HG03571 (cell line): ENCODE measurements around the gene ASCC1.
"Not testable (repeated sequence)": the region's sequence is repeated elsewhere in the genome, so short reads cannot be mapped to it uniquely, and the experiment has no call there.

Experiments used
- ATAC-seq: cut with Tn5 transposase; IDR thresholded peaks from one replicate; pipeline ENCODE4 v1.9.1; 2021; ENCODE audit not compliant: unreplicated experiment

Gene ASCC1

DNA sequence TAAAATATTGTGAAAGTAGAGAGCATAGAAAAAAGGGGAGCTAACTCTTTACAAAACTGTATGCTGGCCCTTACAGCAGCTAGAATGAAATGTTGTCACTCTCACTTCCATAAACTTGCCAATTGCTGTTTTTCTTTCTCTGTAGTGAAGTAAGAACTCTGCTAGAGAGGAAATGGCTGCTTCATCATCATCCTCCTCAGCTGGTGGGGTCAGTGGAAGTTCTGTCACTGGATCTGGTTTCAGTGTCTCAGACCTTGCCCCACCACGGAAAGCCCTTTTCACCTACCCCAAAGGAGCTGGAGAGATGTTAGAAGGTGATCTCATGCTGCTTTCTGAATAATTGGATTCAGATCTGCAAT, 7.6 kb upstream of the ASCC1 start:
- no peak for ATAC-seq

- ATAC-seq: no peak
Observed at GRCh38 chr10:72221278-72221677, 5.2 kb upstream of the ASCC1 start.

DNA sequence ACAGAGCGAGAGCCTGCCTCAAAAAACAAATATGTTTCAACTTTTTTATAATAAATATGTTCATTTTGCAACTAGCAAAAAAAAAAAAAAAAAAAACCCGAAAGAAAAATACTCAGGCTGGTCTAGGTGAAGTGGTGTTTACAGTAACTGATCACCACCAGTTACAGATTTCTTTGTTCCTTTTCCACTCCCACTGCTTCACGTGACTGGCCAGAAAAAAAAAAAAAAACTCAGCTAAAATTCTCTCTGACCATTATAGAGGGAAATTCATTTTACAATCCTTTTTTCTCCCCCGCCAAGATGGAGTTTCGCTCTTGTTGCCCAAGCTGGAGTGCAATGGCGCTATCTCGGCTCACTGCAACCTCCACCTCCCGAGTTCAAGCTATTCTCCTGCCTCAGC, 4.6 kb upstream of the ASCC1 start:
- no peak for ATAC-seq

DNA sequence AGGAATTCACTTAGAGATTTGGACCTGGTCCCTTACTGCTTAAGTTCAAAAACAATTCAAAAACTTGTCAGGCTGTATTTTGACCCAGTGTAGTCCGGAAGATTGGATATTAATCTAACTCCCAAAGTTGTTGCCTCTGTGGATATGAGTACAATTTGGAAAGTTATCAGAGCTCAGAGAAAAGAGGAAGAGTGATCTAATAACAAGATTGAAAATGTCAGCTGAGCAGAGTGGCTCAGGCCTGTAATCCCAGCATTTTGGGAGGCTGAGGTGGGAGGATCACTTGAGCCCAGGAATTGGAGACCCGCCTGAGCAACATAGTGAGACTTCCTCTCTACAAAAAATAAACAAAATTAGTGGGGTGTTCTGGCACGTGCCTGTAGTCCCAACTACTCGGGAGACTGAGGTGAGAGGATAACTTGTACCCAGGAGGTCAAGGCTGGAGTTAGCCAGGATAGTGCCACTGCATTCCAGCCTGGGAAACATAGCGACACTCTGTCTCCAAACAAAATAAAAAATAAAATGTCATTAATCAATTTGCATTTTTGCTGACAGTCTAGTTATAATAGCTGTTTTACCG, 3.2 kb upstream of the ASCC1 start:
- ATAC-seq: no peak

DNA sequence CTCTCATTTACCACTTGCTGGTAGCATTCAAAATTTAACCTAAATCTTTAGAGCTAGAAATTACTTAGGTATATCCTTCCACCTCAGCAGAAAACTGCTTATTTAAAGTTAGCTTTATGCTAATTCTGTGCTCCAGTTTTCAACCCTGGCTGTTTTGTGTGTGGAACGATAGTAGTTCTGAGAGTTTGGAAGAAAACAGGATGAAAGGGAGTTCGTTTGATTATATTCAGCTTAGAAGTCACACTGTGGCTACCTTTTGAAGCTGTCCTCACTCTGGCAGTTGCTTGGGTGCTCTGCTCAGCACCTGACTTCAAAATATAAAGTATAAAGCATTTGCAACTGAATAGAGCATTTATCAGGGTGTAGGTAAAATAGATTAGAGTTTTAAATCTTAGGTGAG, 2.6 kb upstream of the ASCC1 start:
- ATAC-seq: no peak

DNA sequence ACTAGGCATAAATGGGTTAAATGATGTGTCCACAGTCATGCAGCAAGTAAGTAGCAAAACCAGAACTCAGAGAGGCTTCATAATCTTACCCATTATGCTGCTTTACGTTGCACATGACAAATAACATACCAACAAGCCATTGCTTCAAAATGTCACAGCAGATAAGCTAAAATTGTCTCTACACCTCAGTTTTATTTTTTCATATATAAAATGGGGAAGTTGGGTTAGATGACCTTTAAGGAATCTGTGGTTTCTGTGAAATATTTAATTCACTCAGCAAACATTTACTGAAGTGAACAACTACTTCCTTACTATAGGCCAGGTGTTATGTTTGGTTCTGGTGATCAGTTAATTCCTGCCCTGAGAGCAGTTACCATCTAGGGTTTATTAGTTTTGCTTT, 2.2 kb upstream of the ASCC1 start:
- no peak for ATAC-seq

DNA sequence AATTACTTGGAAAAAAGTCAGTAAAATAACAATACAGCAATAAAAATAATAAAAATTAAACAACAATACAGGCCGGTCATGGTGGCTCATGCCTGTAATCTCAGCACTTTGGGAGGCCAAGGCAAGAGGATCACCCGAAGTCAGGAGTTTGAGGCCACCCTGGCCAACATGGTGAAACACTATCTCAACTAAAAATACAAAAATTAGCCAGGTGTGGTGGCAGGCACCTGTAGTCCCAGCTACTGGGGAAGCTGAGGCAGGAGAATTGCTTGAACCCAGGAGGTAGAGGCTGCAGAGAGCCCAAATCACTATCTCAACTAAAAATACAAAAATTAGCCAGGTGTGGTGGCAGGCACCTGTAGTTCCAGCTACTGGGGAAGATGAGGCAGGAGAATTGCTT, 4.2 kb downstream of the ASCC1 start:
- not testable (repeated sequence) for ATAC-seq

DNA sequence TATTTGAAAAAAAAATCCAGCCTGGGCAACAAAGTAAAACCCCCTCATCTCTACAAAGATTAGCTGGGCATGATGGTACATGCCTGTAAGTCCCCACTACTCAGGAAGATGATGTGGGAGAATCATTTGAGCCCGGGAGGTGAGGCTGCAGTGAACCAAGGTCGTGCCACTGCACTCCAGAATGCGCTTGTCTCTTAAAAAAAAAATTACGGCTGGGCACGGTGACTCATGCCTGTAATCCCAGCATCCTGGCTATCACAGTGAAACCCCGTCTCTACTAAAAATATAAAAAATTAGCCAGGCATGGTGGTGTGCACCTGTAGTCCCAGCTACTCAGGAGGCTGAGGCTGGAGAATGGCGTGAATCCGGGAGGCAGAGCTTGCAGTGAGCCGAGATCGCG, 4.7 kb downstream of the ASCC1 start:
- ATAC-seq: not testable (repeated sequence)

DNA sequence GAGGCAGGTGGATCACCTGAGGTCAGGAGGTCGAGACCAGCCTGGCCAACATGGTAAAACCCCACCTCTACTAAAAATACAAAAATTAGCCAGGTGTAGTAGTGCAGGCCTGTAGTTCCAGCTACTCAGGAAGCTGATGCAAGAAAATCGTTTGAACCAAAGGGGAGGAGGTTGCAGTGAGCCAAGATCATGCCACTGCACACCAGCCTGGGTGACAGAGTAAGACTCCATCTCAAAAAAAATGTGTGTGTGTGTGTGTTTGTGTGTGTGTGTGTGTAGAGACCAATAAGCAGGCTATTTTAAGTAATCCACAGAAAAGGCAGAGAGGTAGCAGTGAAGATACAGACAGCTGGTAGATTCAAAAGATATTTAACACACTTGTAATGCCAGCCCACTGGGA, 7.5 kb downstream of the ASCC1 start:
- not testable (repeated sequence) for ATAC-seq

GRCh38 chr10:72206511-72207229, 9.4 kb downstream of the ASCC1 start:
- ATAC-seq: no peak

GRCh38 chr10:72204724-72205123, 11.4 kb downstream of the ASCC1 start:
- ATAC-seq: no peak

DNA sequence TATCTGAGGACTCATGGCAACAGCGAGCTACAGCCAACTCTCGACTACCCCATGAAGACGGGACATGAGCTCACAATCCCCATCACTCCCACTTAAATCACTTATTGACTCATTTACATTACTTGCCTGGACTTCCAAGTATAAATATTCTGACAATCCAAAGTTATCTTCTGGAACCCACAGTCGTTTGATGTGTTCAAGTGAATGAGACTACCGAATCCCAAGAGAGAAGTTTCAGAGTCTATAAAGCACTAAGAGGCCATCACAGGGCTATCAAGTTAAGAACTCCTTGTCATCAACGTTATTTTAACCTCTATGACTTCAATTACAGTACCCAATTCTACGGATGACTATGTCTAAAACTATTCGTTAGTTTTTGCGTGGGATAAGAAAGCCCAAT, 11.8 kb downstream of the ASCC1 start:
- no peak for ATAC-seq

DNA sequence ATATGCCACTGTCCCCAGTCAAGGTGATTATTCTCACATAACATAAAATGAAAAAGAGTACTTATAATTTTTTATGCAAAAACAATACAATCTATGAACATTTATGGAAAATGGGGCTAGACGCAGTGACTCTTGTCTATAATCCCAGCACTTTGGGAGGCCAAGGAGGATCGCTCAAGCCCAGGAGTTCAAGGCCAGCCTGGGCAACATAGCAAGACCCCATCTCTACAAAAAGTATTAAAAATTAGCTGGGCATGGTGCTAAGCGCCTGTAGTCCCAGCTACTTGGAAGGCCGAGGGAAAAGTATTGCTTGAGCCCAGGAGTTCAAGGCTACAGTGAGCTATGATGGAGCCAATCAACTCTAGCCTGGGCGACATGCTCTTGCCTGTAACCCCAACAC, 14.8 kb downstream of the ASCC1 start:
- no peak for ATAC-seq

DNA sequence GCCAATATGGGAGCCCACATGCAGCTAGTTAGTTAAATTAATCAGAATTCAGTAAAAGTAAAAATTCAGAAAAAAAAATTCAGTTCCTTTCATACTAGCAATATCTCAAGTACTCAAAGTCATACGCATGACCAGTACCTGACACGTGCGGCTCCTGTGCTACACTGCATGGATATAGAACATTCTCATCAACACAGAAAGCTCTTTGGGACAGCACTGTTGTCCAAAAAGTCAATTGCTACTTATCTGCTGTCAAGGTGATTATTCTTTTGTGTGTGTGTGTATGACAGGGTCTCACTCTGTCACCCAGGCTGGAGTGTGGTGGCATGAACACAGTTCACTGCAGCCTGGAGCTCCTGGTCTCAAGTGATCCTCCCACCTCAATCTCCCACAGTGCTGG, 15.2 kb downstream of the ASCC1 start:
- no peak for ATAC-seq

GRCh38 chr10:72194949-72195348, 21.1 kb downstream of the ASCC1 start:
- ATAC-seq: no peak

GRCh38 chr10:72186982-72187330, 29.1 kb downstream of the ASCC1 start:
- no peak for ATAC-seq

DNA sequence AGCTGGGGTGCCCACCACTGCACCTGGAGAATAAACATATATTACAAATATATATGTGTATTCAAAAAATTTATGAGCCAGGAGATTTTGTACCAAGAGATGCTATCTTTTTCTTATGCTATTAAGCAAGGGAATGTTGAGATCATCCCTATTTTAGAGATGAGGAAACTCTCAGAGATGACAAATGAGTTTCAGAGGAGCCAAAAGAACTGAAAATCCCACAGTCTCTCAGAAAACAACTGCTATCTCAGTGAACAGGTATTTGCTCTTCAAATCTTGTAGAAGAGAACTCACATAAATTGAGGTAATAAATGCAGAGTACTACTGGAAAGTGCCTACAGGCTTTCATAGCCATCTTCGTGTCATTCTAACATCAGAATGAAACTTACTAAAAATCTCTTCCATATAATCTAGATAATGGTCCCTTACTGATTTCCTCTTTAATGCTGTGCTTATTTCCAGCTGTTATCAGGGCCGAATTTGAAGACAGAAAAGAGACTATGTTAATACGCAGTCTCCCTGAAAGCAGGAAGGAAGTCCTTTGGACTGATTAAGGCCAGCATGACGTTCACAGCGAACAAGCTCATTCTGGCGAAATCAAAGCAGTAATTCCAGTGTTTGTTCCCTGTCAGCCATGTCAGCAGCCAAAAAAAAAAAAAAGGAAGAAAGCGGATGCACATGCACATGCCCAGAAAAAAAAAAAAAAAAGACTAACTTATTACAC, 29.7 kb downstream of the ASCC1 start:
- no peak for ATAC-seq

DNA sequence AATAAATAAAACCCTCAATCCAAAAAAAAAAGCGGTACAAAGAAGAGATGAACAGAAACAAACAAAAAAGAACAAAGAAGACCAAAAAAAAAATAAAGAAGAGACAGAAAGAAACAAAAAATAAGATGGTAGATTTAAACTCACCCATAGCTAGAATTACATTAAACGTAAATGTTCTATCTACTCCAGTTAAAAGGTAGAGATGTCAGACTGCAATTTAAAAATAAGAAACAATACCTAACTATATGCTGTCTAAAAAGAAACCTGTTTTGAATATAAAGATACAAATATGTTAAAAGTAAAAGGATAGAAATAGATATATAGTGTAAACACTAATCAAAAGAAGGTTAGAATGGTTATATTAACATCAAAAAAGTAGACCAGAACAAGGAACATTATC, 31.9 kb downstream of the ASCC1 start:
- ATAC-seq: no peak

GRCh38 chr10:72177454-72177853, 38.6 kb downstream of the ASCC1 start:
- no peak for ATAC-seq

- no peak for ATAC-seq
Observed at GRCh38 chr10:72176701-72177100, 39.4 kb downstream of the ASCC1 start.

- ATAC-seq: no peak
Observed at GRCh38 chr10:72175149-72175548, 40.9 kb downstream of the ASCC1 start.

DNA sequence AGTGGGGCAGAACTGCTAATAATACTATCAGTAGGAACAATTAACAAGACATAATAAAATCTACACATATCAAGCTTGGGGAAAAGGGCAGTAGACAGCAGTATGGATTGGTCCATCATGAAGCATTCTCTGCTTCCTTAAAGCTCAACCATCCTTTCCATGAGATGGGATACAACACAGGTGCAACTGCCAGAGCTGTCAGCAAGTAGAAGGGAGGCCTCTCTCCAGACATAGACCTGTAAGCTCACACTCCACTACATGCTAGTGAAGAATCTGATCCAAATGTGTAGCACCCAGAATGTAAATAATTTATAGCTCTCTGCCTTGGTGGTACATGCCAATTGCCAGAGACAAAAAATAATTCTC, 41.8 kb downstream of the ASCC1 start:
- no peak for ATAC-seq
